Left ventricle myocardium superior (tissue), 1 donor: ENCODE measurements around the gene CLK3. TPM values are rescaled to one million over a fixed set of nuclear protein-coding genes. Genes with fewer than 3 reads are reported as not detected.
A peak's percentile ranks its signal among the peaks of the same experiment; 100 is the strongest.
"Not testable (repeated sequence)": the region's sequence is repeated elsewhere in the genome, so short reads cannot be mapped to it uniquely, and the experiment has no call there.

Experiments used
- ATAC-seq: fragments of 200-7000 bp; cut with Tn5 transposase; one replicate; pipeline ENCODE4 v1.9.1; 2020; ENCODE audit warnings: mild to moderate bottlenecking, moderate library complexity
- DNase-seq: peaks from one replicate; pipeline ENCODE4 v3.0.0-alpha.2; 2020
- intact Hi-C: fragments of 100-400 bp; cut with micrococcal nuclease; formaldehyde crosslinking; loops from one replicate; pipeline ENCODE4 v1.11.0; 2022
- long read RNA-seq: library from polyadenylated mRNA; unstranded; transcript quantifications from one replicate; pipeline ENCODE4 v2.0.0, GENCODE V29; 2021
- total RNA-seq: library from RNA; stranded (reverse); fragmentation: NEBNext Ultra II Directional; extraction: Animal tissue kit (Norgen Biotek cat#: 25700); gene quantifications from one replicate; pipeline ENCODE4 v1.2.1, GENCODE V29; 2021
- donor health status: DM: no; HTN: yes; CAD: no; lungs with severe emphysema.

Gene CLK3
- total RNA-seq, result 55.3 TPM
- long read RNA-seq, transcript CLK3-202 (13 exons, 2,621 nt), result major isoform, 41 of 74 reads
- long read RNA-seq, partial matches to known transcripts, result 14 of 74 reads
- long read RNA-seq, other reads (novel, unspliced or antisense), result 14 of 74 reads

- intact Hi-C loops, result loop anchor here (10.0 kb wide), 1 partner anchor 71 kb away; the partner anchor contains the start of gene ARID3B
- peak; percentile 99 for DNase-seq
- ATAC-seq, result peak; percentile 87
These were observed at the start of gene CLK3 for GRCh38 chr15:74615508-74616365. CLK3 (plus strand) TSS chr15:74615836; CDS start chr15:74619197, 3,361 bp downstream.

- no peak for ATAC-seq
- no peak for DNase-seq
- intact Hi-C loops, result no loop called here
These were observed 47.0 kb upstream of the CLK3 start for GRCh38 chr15:74568594-74568993.

DNA sequence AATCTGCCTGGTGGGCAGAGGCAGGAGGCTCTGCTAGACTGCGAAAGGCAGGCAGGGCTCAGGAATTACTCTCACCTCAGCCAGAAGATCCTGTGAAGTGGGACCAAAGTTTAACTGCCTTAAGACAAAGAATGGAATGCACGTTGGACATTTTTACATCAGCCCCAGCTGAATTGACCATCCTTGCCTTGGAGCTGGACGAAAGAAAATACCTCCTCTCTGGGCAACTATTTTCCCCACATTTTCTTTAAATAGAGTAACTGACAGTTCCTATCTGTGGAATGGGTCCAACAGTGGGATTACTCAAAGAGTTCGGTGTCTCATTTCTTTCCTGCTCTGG, 45.9 kb upstream of the CLK3 start:
- DNase-seq, result no peak
- intact Hi-C loops, result no loop called here
- ATAC-seq, result no peak

- ATAC-seq (no peak), DNase-seq (no peak)
- intact Hi-C loops, result no loop called here
These were observed 44.4 kb upstream of the CLK3 start for GRCh38 chr15:74571191-74571590.

DNA sequence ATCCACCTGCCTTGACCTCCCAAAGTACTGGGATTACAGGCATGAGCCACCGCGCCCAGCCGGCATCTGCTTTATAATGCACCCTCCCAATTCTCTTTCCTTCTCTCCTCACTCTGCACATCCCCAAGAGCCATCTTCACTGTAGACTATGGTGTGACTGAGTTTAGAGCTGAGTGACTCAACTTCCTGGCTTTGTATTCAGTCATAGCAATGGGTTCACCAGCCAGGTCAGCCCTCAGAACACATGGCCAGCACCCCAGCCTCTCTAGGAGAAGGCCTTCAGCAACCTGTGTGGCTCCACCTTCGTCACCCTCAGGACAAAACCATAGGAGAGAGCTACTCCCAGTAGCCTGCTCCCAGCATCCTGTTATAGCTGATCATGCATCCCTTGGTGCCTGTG, 41.6 kb upstream of the CLK3 start:
- DNase-seq (no peak), ATAC-seq (no peak)
- intact Hi-C loops, result no loop called here

GRCh38 chr15:74578496-74578994, 37.1 kb upstream of the CLK3 start:
- intact Hi-C loops, result no loop called here
- no peak for DNase-seq
- no peak for ATAC-seq

DNA sequence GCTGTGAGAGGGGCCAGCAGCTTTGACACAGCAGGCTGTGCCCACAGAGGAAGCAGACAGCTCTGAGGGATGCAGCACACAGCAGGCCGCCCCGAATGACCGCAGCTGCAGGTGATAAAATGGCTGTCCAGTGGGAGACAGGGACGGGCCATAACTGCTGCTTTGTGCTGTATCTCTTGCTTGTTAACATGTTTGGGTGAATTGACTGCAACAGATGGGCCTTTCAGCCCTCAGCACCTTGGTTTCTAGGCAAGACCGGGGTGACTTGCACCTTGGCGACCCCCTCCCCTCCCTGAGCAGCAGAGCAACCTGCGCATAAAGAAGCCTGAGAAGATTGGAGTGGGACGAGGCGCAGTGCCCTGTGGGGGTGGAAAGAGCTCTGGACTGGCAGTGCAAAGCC, 36.6 kb upstream of the CLK3 start:
- DNase-seq, result no peak
- ATAC-seq, result no peak
- intact Hi-C loops, result no loop called here

- DNase-seq, result no peak
- no peak for ATAC-seq
- intact Hi-C loops, result no loop called here
These were observed 34.9 kb upstream of the CLK3 start for GRCh38 chr15:74580538-74581350.

DNA sequence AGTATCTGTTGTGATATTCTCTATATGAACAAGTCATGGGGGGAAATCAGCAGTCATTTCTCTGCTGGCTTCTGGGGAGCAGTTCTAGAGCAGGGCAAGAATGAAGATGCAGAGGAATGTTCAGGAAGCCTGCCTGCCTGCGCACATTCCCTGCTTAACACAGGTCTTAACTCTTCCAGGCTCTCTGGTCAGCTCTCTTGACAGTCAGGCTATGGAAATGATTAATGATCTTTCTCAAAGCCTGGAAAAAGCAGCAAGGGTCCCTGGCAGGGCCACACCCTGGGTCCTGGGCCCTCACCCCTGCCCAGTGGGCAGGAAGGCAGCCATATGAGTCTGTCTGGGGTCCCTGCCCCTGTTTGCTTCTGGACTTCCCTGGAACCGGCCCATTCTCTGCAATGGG, 31.4 kb upstream of the CLK3 start:
- ATAC-seq (no peak), DNase-seq (no peak)
- intact Hi-C loops, result no loop called here

GRCh38 chr15:74584779-74585178, 30.9 kb upstream of the CLK3 start:
- DNase-seq (no peak), ATAC-seq (no peak)
- intact Hi-C loops, result no loop called here

DNA sequence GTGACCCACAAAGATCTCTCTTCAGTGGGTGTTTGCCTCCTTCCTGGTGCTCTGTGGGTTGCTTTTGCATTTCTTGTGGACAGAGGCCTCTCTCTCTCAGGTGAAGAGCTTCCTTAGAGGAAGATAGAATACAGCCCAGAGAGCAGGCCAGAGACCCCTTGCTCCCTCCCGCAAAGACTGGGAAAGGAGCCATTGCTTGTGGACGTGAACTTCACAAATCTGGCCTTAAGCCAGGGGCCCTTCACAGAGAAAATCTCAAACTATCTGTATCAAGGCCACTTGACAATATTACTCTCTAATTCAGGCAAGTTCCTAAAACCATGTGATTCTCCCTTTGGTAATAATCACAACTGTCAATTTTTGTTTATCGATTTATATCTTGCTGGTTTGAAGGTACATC, 30.4 kb upstream of the CLK3 start:
- intact Hi-C loops, result no loop called here
- no peak for DNase-seq
- no peak for ATAC-seq

DNA sequence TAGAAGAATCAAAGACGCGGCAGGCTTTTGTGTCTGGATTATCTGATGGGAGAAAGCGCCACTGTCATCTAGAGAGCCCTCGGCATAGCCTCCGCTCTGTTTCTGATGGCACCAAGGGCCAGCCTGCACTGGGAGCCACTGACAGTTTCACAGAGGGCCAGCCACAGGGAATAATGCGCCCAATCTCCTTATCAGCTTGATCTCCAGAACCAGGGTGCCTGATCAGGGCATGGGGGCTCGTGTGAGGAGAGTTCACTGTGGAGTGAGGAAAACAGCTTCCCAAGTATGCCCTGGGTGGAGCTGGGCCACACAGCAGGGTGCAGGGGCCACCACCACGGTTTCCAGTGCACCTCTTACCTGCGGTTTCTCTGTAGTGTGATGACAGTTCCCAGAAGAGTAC, 29.8 kb upstream of the CLK3 start:
- intact Hi-C loops, result no loop called here
- ATAC-seq, result no peak
- DNase-seq, result no peak

- DNase-seq, result no peak
- intact Hi-C loops, result no loop called here
- no peak for ATAC-seq
These were observed 25.8 kb upstream of the CLK3 start for GRCh38 chr15:74589826-74590225.

DNA sequence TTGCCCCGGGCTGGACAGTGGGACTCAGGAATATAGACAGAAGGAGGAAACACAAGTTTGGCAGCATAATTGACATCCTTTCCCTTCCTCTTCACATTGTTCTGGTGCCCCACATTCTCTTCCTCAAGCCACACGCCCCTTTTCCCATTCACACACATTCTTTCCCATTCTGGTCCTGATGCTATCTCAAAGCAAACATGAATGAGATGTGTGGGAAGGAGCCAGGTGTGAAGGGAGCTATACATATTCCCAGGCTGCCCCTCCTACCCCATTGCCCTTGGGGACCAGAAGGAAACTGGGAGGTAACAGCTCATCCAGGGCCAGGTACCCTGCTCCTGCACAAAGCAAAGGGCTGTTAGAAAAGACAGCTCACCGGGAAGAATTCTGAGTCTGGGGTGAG, 23.4 kb upstream of the CLK3 start:
- no peak for ATAC-seq
- no peak for DNase-seq
- intact Hi-C loops, result no loop called here

DNA sequence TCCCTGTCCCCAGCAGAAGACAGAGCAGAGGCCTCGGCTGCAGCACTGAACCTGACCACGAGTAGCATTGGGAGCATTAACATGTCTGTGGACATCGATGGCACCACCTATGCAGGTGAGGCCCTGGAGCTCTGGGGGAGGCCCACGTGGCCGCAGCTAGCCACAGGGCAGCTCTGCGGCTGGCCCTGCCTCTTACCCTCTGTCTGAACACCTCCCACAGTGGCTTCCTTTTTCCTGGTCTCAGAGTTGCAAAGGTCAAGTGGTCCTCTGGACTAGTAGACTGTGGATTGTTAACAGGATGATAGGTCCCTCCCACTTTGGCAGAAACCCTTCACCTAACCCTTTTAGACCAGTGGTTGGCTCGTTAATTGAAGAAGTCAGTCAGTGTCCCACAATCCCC, 22.5 kb upstream of the CLK3 start:
- intact Hi-C loops, result no loop called here
- no peak for DNase-seq
- ATAC-seq, result no peak

GRCh38 chr15:74594455-74594854, 21.2 kb upstream of the CLK3 start:
- ATAC-seq, result no peak
- intact Hi-C loops, result no loop called here
- DNase-seq, result no peak

- intact Hi-C loops, result no loop called here
- no peak for DNase-seq
- ATAC-seq, result no peak
These were observed 20.4 kb upstream of the CLK3 start for GRCh38 chr15:74595271-74595670.

GRCh38 chr15:74596736-74597135, 18.9 kb upstream of the CLK3 start:
- intact Hi-C loops, DNase-seq: not testable (repeated sequence)

GRCh38 chr15:74597146-74597705, 18.4 kb upstream of the CLK3 start:
- intact Hi-C loops, ATAC-seq: not testable (repeated sequence)

More at GRCh38 chr15:74596736-74597135, 18.9 kb upstream of the CLK3 start:
- not testable (repeated sequence) for ATAC-seq

More at GRCh38 chr15:74597146-74597705, 18.4 kb upstream of the CLK3 start:
- not testable (repeated sequence) for DNase-seq
